PC-3 (cell line): Measurements from ENCODE around the gene FGD4. TPM values are rescaled to one million over a fixed set of nuclear protein-coding genes. Genes with fewer than 3 reads are reported as not detected.

Experiments used
- ATAC-seq: fragments of 200-7000 bp; cut with Tn5 transposase; 2 replicates; pipeline ENCODE4 v1.9.1; 2020; ENCODE audit warnings: mild to moderate bottlenecking, moderate library complexity
- BruUV-seq: library from RNA; stranded (reverse); fragments of 400-500 nt; replicated peaks from 2 replicates; lab custom pipeline; 2021; lab: Mats Ljungman, UMichigan
- CTCF ChIA-PET: fragments of 300-600 bp; sonication (Branson Sonifier 250); formaldehyde crosslinking; loops from one replicate; lab custom pipeline; 2022; ENCODE audit warnings: antibody characterized with exemption; lab: Charles Lee
- POLR2A ChIA-PET: fragments of 300-600 bp; sonication (Branson Sonifier 250); formaldehyde crosslinking; loops from one replicate; lab custom pipeline; 2022; ENCODE audit warnings: antibody characterized with exemption; ENCODE audit not compliant: unreplicated experiment; lab: Charles Lee
- DNase-seq: peaks from one replicate; pipeline ENCODE4 v3.0.0-alpha.2; 2015
- H2AFZ ChIP-seq: fragments of 300-600 bp; sonication (generic); 2 replicates; pipeline ENCODE4 v1.6.0; 2016; ENCODE audit warnings: antibody characterized with exemption, low read length
- H3F3A ChIP-seq: fragments of 300-600 bp; sonication (generic); one replicate; pipeline ENCODE4 v1.6.0; 2017; ENCODE audit warnings: antibody characterized with exemption, low read length, control low read depth, mild to moderate bottlenecking; ENCODE audit not compliant: unreplicated experiment
- H3K27ac ChIP-seq: fragments of 300-600 bp; sonication (generic); 2 replicates; pipeline ENCODE4 v1.5.1; 2016; ENCODE audit warnings: mild to moderate bottlenecking, low read length
- H3K27me3 ChIP-seq: fragments of 300-600 bp; sonication (generic); 2 replicates; pipeline ENCODE4 v1.6.1; 2016; ENCODE audit warnings: low read length, mixed read lengths
- H3K36me3 ChIP-seq: fragments of 300-600 bp; sonication (generic); 2 replicates; pipeline ENCODE4 v1.6.1; 2016; ENCODE audit warnings: low read depth, mixed run types, low read length, mixed read lengths
- H3K4me1 ChIP-seq: fragments of 300-600 bp; sonication (generic); 2 replicates; pipeline ENCODE4 v1.5.1; 2016; ENCODE audit warnings: low read length; ENCODE audit not compliant: insufficient read depth
- H3K4me2 ChIP-seq: fragments of 300-600 bp; sonication (generic); 2 replicates; pipeline ENCODE4 v1.6.0; 2016; ENCODE audit warnings: low read length
- H3K4me3 ChIP-seq: fragments of 300-600 bp; sonication (generic); 2 replicates; pipeline ENCODE4 v1.5.1; 2016; ENCODE audit warnings: mild to moderate bottlenecking, low read length, mixed read lengths
- H3K79me2 ChIP-seq: fragments of 300-600 bp; sonication (generic); 2 replicates; pipeline ENCODE4 v1.6.1; 2017; ENCODE audit warnings: low read length, mixed read lengths
- H3K9ac ChIP-seq: fragments of 300-600 bp; sonication (generic); 2 replicates; pipeline ENCODE4 v1.6.0; 2016; ENCODE audit warnings: mild to moderate bottlenecking, low read length
- H3K9me2 ChIP-seq: fragments of 300-600 bp; sonication (generic); replicated peaks from 2 replicates; pipeline ENCODE4 v1.6.1; 2016; ENCODE audit warnings: mixed run types, low read length, mixed read lengths
- H3K9me3 ChIP-seq: fragments of 300-600 bp; sonication (generic); 2 replicates; pipeline ENCODE4 v1.6.1; 2016; ENCODE audit warnings: low read length, mixed read lengths
- H4K20me1 ChIP-seq: fragments of 300-600 bp; sonication (generic); 2 replicates; pipeline ENCODE4 v1.6.1; 2016; ENCODE audit warnings: low read length, mixed read lengths
- CTCF ChIP-seq: fragments of 300-600 bp; sonication (generic); conservative IDR thresholded peaks from 2 replicates; pipeline ENCODE4 v1.5.1; 2017; ENCODE audit warnings: antibody characterized with exemption, low read depth, mild to moderate bottlenecking, low read length
- EZH2 ChIP-seq: fragments of 300-600 bp; sonication (generic); IDR thresholded peaks from one replicate; pipeline ENCODE4 v1.6.1; 2017; ENCODE audit warnings: antibody characterized with exemption, mild to moderate bottlenecking, low read length; ENCODE audit not compliant: unreplicated experiment
- EZH2phosphoT487 ChIP-seq: fragments of 300-600 bp; sonication (generic); IDR thresholded peaks from 2 replicates; pipeline ENCODE4 v1.6.1; 2018; ENCODE audit warnings: mild to moderate bottlenecking, antibody characterized with exemption, low read length, borderline replicate concordance
- intact Hi-C: fragments of 100-400 bp; cut with micrococcal nuclease; formaldehyde crosslinking; loops from 2 replicates; pipeline ENCODE4 v1.9.0; 2023
- total RNA-seq: library from RNA; depleted of rRNA; stranded (reverse); fragments of >200 nt; gene quantifications from 2 replicates; pipeline ENCODE4 v1.2.3, GENCODE V29; 2014

The FGD4 gene
- total RNA-seq, 1 experiment from 2014 or later = 3.9 TPM

DNA sequence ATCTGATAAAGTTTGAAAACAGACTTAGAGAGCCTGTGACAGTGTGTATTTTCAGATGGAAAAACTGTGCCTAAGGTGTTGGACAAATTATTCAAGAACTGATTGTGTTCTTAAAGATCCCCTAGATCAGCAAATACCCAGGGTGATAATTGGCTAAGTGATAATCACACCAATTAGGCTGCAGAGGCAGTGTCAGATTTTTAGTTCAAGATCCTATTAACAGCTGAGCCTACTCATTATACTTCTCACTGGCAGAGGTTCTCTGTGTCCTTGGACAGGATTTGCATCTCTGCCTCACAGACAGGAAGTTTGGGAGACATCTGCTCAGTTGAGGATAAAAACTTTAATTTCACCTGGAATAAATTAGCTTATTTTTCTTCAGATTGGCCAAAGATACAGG is 4.3 kb upstream of the FGD4 start:
- ChIA-PET POLR2A (no interaction called here), CTCF (no interaction called here)
- H3K36me3 ChIP-seq = no peaks in the 10 kb centered on the region
- H4K20me1 ChIP-seq = no peaks in the 10 kb centered on the region
- H3K4me3 ChIP-seq = no peak overlapping the region
- no peak for DNase-seq
- BruUV-seq = no TSS peak
- intact Hi-C loops = no loop called here
- ATAC-seq = no peak
- H3F3A ChIP-seq = no peaks in the 10 kb centered on the region
- no peak overlapping the region for H3K9ac ChIP-seq
- no peak for TF ChIP-seq EZH2phosphoT487
- TF ChIP-seq EZH2 = no peak
- TF ChIP-seq CTCF = no peak
- H3K4me1 ChIP-seq = 0 out of 2 replicates have a peak, but pooled peaks cover 3% of the 10 kb centered on the region
- H2AFZ ChIP-seq = no peak overlapping the region
- H3K4me2 ChIP-seq = no peak overlapping the region
- no peaks in the 10 kb centered on the region for H3K9me2 ChIP-seq
- no peaks in the 10 kb centered on the region for H3K27me3 ChIP-seq
- H3K9me3 ChIP-seq = no peaks in the 10 kb centered on the region
- H3K79me2 ChIP-seq = no peaks in the 10 kb centered on the region
- no peak overlapping the region for H3K27ac ChIP-seq

DNA sequence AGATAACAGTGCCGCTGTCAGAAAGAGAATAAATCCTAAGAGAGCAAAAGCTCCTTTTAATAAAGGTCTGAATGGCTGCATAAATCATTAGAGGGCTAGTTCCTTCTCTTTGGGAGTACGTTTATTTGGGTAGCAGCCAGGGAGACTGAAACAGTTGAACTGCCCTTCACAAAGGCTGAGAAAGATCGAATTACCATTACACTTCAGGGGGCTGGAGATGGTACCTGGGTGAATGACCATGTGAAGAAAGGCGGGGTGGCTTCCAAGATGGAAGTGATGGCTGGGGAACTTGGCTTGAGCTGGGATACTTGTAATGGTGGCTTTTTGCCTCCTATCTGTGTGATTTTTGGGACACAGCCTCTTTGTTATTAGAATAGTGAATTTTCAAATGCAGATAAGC is 1.7 kb upstream of the FGD4 start:
- Histone ChIP-seq H3K36me3 (no peaks in the 10 kb centered on the region), H3K9me3 (no peaks in the 10 kb centered on the region), H3K4me3 (no peak overlapping the region), H4K20me1 (no peaks in the 10 kb centered on the region), H3K4me2 (no peak overlapping the region), H3F3A (no peaks in the 10 kb centered on the region), H3K79me2 (peaks cover 11% of the 10 kb centered on the region; the same call in 1 of the 2 replicates), H3K9ac (no peak overlapping the region), H3K9me2 (no peaks in the 10 kb centered on the region), H2AFZ (no peak overlapping the region), H3K27me3 (no peaks in the 10 kb centered on the region), H3K4me1 (peaks cover 10% of the 10 kb centered on the region; the same call in 1 of the 2 replicates), H3K27ac (no peak overlapping the region)
- ChIA-PET CTCF (no interaction called here), POLR2A (no interaction called here)
- DNase-seq (no peak), ATAC-seq (no peak)
- intact Hi-C loops = no loop called here
- no TSS peak for BruUV-seq
- TF ChIP-seq EZH2phosphoT487 (no peak), CTCF (no peak), EZH2 (no peak)

- intact Hi-C loops = no loop called here
- H3K27me3 ChIP-seq = no peaks in the 10 kb centered on the region
- no peak overlapping the region for H3K9ac ChIP-seq
- POLR2A ChIA-PET = no interaction called here
- no peak overlapping the region for H2AFZ ChIP-seq
- H3K9me2 ChIP-seq = no peaks in the 10 kb centered on the region
- no peaks in the 10 kb centered on the region for H3K36me3 ChIP-seq
- DNase-seq (no peak), ATAC-seq (no peak)
- peaks cover 11% of the 10 kb centered on the region; the same call in 1 of the 2 replicates for H3K79me2 ChIP-seq
- H3K9me3 ChIP-seq = no peaks in the 10 kb centered on the region
- H4K20me1 ChIP-seq = no peaks in the 10 kb centered on the region
- no peak overlapping the region for H3K4me3 ChIP-seq
- BruUV-seq = no TSS peak
- CTCF ChIA-PET = interaction anchor here (0.5 kb wide), 1 partner anchor 14 kb away, joined by 3 read pairs; no protein-coding TSS in a partner anchor
- H3F3A ChIP-seq = no peaks in the 10 kb centered on the region
- H3K27ac ChIP-seq = no peak overlapping the region
- H3K4me2 ChIP-seq = no peak overlapping the region; the same call in 1 of the 2 replicates
- no peak for TF ChIP-seq EZH2
- no peak for TF ChIP-seq CTCF
- no peak for TF ChIP-seq EZH2phosphoT487
- H3K4me1 ChIP-seq = peaks cover 10% of the 10 kb centered on the region; the same call in 1 of the 2 replicates
Observed at GRCh38 chr12:32398181-32398580, 1.2 kb upstream of the FGD4 start.
